Astrocyte (in vitro differentiated cells and primary cell): ENCODE measurements around the gene CISD1. TPM values are rescaled to one million over a fixed set of nuclear protein-coding genes. Genes with fewer than 3 reads are reported as not detected.
"Not testable (repeated sequence)": the region's sequence is repeated elsewhere in the genome, so short reads cannot be mapped to it uniquely, and the experiment has no call there.

Experiments used
- DNase-seq: peaks from one replicate; pipeline ENCODE4 v3.0.0-alpha.2; 2010; ENCODE audit warnings: low read depth
- FAIRE-seq: peaks from 2 replicates; lab custom pipeline; 2011; peaks lifted over from hg19 to GRCh38; lab: Jason Lieb, UNC
- H2AFZ ChIP-seq: 2 replicates; pipeline ENCODE4 v1.6.0; 2012; ENCODE audit warnings: low read depth, low read length, inconsistent platforms
- H3K27ac ChIP-seq: 2 replicates; pipeline ENCODE4 v1.5.1; 2011; ENCODE audit warnings: low read depth, low read length, inconsistent platforms
- H3K27me3 ChIP-seq: 2 replicates; pipeline ENCODE4 v1.6.0; 2011; ENCODE audit warnings: low read length, inconsistent platforms; ENCODE audit not compliant: insufficient read depth
- H3K36me3 ChIP-seq: 2 replicates; pipeline ENCODE4 v1.5.1; 2011; ENCODE audit warnings: low read length, inconsistent platforms; ENCODE audit not compliant: insufficient read depth
- H3K4me1 ChIP-seq: 2 replicates; pipeline ENCODE4 v1.5.1; 2011; ENCODE audit warnings: low read length, inconsistent platforms; ENCODE audit not compliant: insufficient read depth
- H3K4me2 ChIP-seq: 2 replicates; pipeline ENCODE4 v1.6.0; 2012; ENCODE audit warnings: low read length, inconsistent platforms
- H3K4me3 ChIP-seq: 2 replicates; pipeline ENCODE4 v1.5.1; 2011; ENCODE audit warnings: low read depth, mild to moderate bottlenecking, low read length, inconsistent platforms; ENCODE audit not compliant: insufficient read depth
- H3K79me2 ChIP-seq: 2 replicates; pipeline ENCODE4 v1.6.0; 2012; ENCODE audit warnings: mild to moderate bottlenecking, low read length, inconsistent platforms; ENCODE audit not compliant: insufficient read depth
- H3K9ac ChIP-seq: 2 replicates; pipeline ENCODE4 v1.6.0; 2012; ENCODE audit warnings: mild to moderate bottlenecking, low read length, inconsistent platforms
- H3K9me3 ChIP-seq: 2 replicates; pipeline ENCODE4 v1.5.1; 2012; ENCODE audit warnings: low read depth, mild to moderate bottlenecking, low read length, inconsistent platforms; ENCODE audit not compliant: insufficient read depth
- H4K20me1 ChIP-seq: 2 replicates; pipeline ENCODE4 v1.6.0; 2012; ENCODE audit warnings: low read length, inconsistent platforms; ENCODE audit not compliant: insufficient read depth
- H3K27ac Mint-ChIP-seq: one replicate; pipeline ENCODE4 v1.8.0; 2021; ENCODE audit warnings: mild to moderate bottlenecking, mixed read lengths; ENCODE audit not compliant: unreplicated experiment
- H3K27me3 Mint-ChIP-seq: one replicate; pipeline ENCODE4 v1.8.0; 2021; ENCODE audit warnings: low read depth, mixed read lengths; ENCODE audit not compliant: unreplicated experiment
- H3K36me3 Mint-ChIP-seq: one replicate; pipeline ENCODE4 v1.8.0; 2021; ENCODE audit warnings: low read depth, mixed read lengths; ENCODE audit not compliant: unreplicated experiment
- H3K4me1 Mint-ChIP-seq: one replicate; pipeline ENCODE4 v1.8.0; 2021; ENCODE audit warnings: low read depth, mixed read lengths; ENCODE audit not compliant: unreplicated experiment
- H3K4me3 Mint-ChIP-seq: one replicate; pipeline ENCODE4 v1.8.0; 2021; ENCODE audit warnings: mild to moderate bottlenecking, moderate library complexity, mixed read lengths; ENCODE audit not compliant: unreplicated experiment
- H3K9me3 Mint-ChIP-seq: one replicate; pipeline ENCODE4 v1.8.0; 2021; ENCODE audit warnings: mild to moderate bottlenecking, mixed read lengths; ENCODE audit not compliant: unreplicated experiment
- CTCF ChIP-seq: IDR thresholded peaks from 2 replicates; pipeline ENCODE4 v1.5.1; 2011; ENCODE audit warnings: low read depth, mild to moderate bottlenecking, inconsistent platforms, low read length, moderate library complexity; ENCODE audit not compliant: insufficient read depth
- EZH2 ChIP-seq: IDR thresholded peaks from 2 replicates; pipeline ENCODE4 v1.6.1; 2012; ENCODE audit warnings: mild to moderate bottlenecking, low read length, inconsistent platforms; ENCODE audit not compliant: insufficient read depth
- total RNA-seq: library from RNA; stranded (reverse); gene quantifications from 2 replicates; pipeline ENCODE4 v1.2.1, GENCODE V29; 2021

Gene CISD1
- total RNA-seq, 1 donor from 2014 or later: 36.3 TPM

- no peaks in the 10 kb centered on the region for H3K9me3 ChIP-seq
- H3K36me3 ChIP-seq: no peaks in the 10 kb centered on the region
- FAIRE-seq: no peak
- H3K27ac ChIP-seq: peak overlapping the region; percentile 80
- Mint-ChIP-seq H3K36me3 (peaks cover 19% of the 10 kb centered on the region), H3K9me3 (no peaks in the 10 kb centered on the region), H3K27me3 (no peaks in the 10 kb centered on the region), H3K27ac (peak overlapping the region; percentile 60), H3K4me3 (peak overlapping the region; percentile 52), H3K4me1 (peaks cover 38% of the 10 kb centered on the region)
- peak; percentile 59 for DNase-seq
- peak overlapping the region; percentile 11 for H3K4me3 ChIP-seq
- TF ChIP-seq CTCF (no peak), EZH2 (no peak)
- H3K4me1 ChIP-seq: peaks cover 37% of the 10 kb centered on the region
- no peak overlapping the region for H2AFZ ChIP-seq
- H4K20me1 ChIP-seq: no peaks in the 10 kb centered on the region
- H3K9ac ChIP-seq: peak overlapping the region; percentile 62
- peak overlapping the region; percentile 70 for H3K4me2 ChIP-seq
- peaks cover 25% of the 10 kb centered on the region for H3K79me2 ChIP-seq
- H3K27me3 ChIP-seq: no peaks in the 10 kb centered on the region
Observed at GRCh38 chr10:58240531-58240930, 28.4 kb upstream of the CISD1 start.

- Histone ChIP-seq H3K27ac (peak overlapping the region; percentile 80), H3K79me2 (peaks cover 25% of the 10 kb centered on the region), H3K9me3 (no peaks in the 10 kb centered on the region), H3K27me3 (no peaks in the 10 kb centered on the region), H4K20me1 (no peaks in the 10 kb centered on the region), H3K4me3 (peak overlapping the region; percentile 11), H3K4me1 (peaks cover 37% of the 10 kb centered on the region), H3K36me3 (no peaks in the 10 kb centered on the region), H3K9ac (peak overlapping the region; percentile 62), H2AFZ (no peak overlapping the region), H3K4me2 (peak overlapping the region; percentile 70)
- Mint-ChIP-seq H3K36me3 (peaks cover 16% of the 10 kb centered on the region), H3K4me1 (peaks cover 38% of the 10 kb centered on the region), H3K4me3 (no peak overlapping the region), H3K27ac (peak overlapping the region; percentile 60), H3K27me3 (no peaks in the 10 kb centered on the region), H3K9me3 (no peaks in the 10 kb centered on the region)
- DNase-seq (peak; percentile 57), FAIRE-seq (no peak)
- TF ChIP-seq CTCF (no peak), EZH2 (no peak)
Observed at GRCh38 chr10:58241346-58241745, 27.6 kb upstream of the CISD1 start.

GRCh38 chr10:58243269-58243668, 25.7 kb upstream of the CISD1 start:
- no peak overlapping the region for H3K4me2 ChIP-seq
- TF ChIP-seq EZH2 (no peak), CTCF (no peak)
- Mint-ChIP-seq H3K27me3 (no peaks in the 10 kb centered on the region), H3K27ac (no peak overlapping the region), H3K36me3 (peaks cover 12% of the 10 kb centered on the region), H3K4me3 (no peak overlapping the region), H3K4me1 (peaks cover 22% of the 10 kb centered on the region), H3K9me3 (no peaks in the 10 kb centered on the region)
- peaks cover 23% of the 10 kb centered on the region for H3K79me2 ChIP-seq
- H3K36me3 ChIP-seq: no peaks in the 10 kb centered on the region
- no peak overlapping the region for H3K4me3 ChIP-seq
- no peak for DNase-seq
- H3K4me1 ChIP-seq: peaks cover 25% of the 10 kb centered on the region
- H2AFZ ChIP-seq: no peak overlapping the region
- H3K9me3 ChIP-seq: no peaks in the 10 kb centered on the region
- no peaks in the 10 kb centered on the region for H3K27me3 ChIP-seq
- no peaks in the 10 kb centered on the region for H4K20me1 ChIP-seq
- FAIRE-seq: no peak
- no peak overlapping the region for H3K9ac ChIP-seq
- H3K27ac ChIP-seq: no peak overlapping the region

GRCh38 chr10:58243801-58244200, 25.2 kb upstream of the CISD1 start:
- not testable (repeated sequence) for H3K9ac ChIP-seq, H3K4me3 ChIP-seq, H3K4me3 Mint-ChIP-seq, H3K36me3 ChIP-seq, H3K27me3 Mint-ChIP-seq, H3K9me3 ChIP-seq, H3K9me3 Mint-ChIP-seq, H3K4me2 ChIP-seq, H2AFZ ChIP-seq, DNase-seq, H3K27ac Mint-ChIP-seq, H4K20me1 ChIP-seq, H3K27me3 ChIP-seq, H3K27ac ChIP-seq, FAIRE-seq
- Mint-ChIP-seq H3K36me3 (peaks cover 12% of the 10 kb centered on the region), H3K4me1 (peaks cover 21% of the 10 kb centered on the region)
- Histone ChIP-seq H3K4me1 (peaks cover 24% of the 10 kb centered on the region), H3K79me2 (peaks cover 18% of the 10 kb centered on the region)
